SK-N-SH treated with all-trans-retinoic acid at 6 μM for 48 hours (cell line): ENCODE results near the gene TCAIM.
A peak's percentile ranks its signal among the peaks of the same experiment; 100 is the strongest.

Experiments
- ATAC-seq: fragments of 200-7000 bp; cut with Tn5 transposase; 3 replicates; pipeline ENCODE4 v1.9.1; 2020; ENCODE audit warnings: mild to moderate bottlenecking, moderate library complexity
- ARNTL ChIP-seq: fragments of 450-650 bp; formaldehyde crosslinking; IDR thresholded peaks from 2 replicates; pipeline ENCODE4 v1.5.0; 2020; ENCODE audit warnings: low read depth, mild to moderate bottlenecking, moderate library complexity, borderline replicate concordance
- BACH2 ChIP-seq: fragments of 250-450 bp; sonication (Bioruptor Pico); IDR thresholded peaks from 2 replicates; pipeline ENCODE4 v1.9.0; 2021; ENCODE audit warnings: mild to moderate bottlenecking, borderline replicate concordance
- CREB5 ChIP-seq: fragments of 250-450 bp; sonication (Bioruptor Pico); IDR thresholded peaks from 2 replicates; pipeline ENCODE4 v1.5.1; 2020; ENCODE audit warnings: low read depth, mild to moderate bottlenecking, moderate library complexity
- CSDC2 ChIP-seq: fragments of 250-450 bp; sonication (Bioruptor Pico); IDR thresholded peaks from 2 replicates; pipeline ENCODE4 v1.5.0; 2020; ENCODE audit warnings: mild to moderate bottlenecking, moderate library complexity
- GLIS3 ChIP-seq: fragments of 250-450 bp; sonication (Bioruptor Pico); IDR thresholded peaks from 2 replicates; pipeline ENCODE4 v1.5.0; 2020; ENCODE audit warnings: mild to moderate bottlenecking, moderate library complexity
- RARB ChIP-seq: fragments of 250-450 bp; sonication (Bioruptor Pico); IDR thresholded peaks from 2 replicates; pipeline ENCODE4 v1.8.0; 2021; ENCODE audit warnings: mild to moderate bottlenecking, moderate library complexity
- SNAI2 ChIP-seq: fragments of 250-450 bp; sonication (Bioruptor Pico); IDR thresholded peaks from 2 replicates; pipeline ENCODE4 v1.5.0; 2020; ENCODE audit warnings: mild to moderate bottlenecking, moderate library complexity
- TCF4 ChIP-seq: fragments of 250-450 bp; sonication (Bioruptor Pico); IDR thresholded peaks from 2 replicates; pipeline ENCODE4 v1.8.0; 2021; ENCODE audit warnings: mild to moderate bottlenecking, moderate library complexity, borderline replicate concordance
- TOX ChIP-seq: fragments of 250-450 bp; sonication (Bioruptor Pico); IDR thresholded peaks from 2 replicates; pipeline ENCODE4 v1.8.0; 2021; ENCODE audit warnings: mild to moderate bottlenecking, moderate library complexity, borderline replicate concordance
- ZFP3 ChIP-seq: fragments of 250-450 bp; sonication (Bioruptor Pico); IDR thresholded peaks from 2 replicates; pipeline ENCODE4 v1.5.0; 2020; ENCODE audit warnings: mild to moderate bottlenecking, moderate library complexity
- ZNF565 ChIP-seq: fragments of 450-650 bp; formaldehyde crosslinking; conservative IDR thresholded peaks from 2 replicates; pipeline ENCODE4 v1.5.0; 2020; ENCODE audit warnings: low read depth, mild to moderate bottlenecking, moderate library complexity
- ZNF70 ChIP-seq: fragments of 450-650 bp; formaldehyde crosslinking; IDR thresholded peaks from 2 replicates; pipeline ENCODE4 v1.5.0; 2020; ENCODE audit warnings: mild to moderate bottlenecking, moderate library complexity
- ZNF8 ChIP-seq: fragments of 450-650 bp; formaldehyde crosslinking; IDR thresholded peaks from 2 replicates; pipeline ENCODE4 v1.5.0; 2020; ENCODE audit warnings: mild to moderate bottlenecking, moderate library complexity
- TF ChIP-seq, protein P1 (sequence below): fragments of 250-450 bp; sonication (Bioruptor Pico); IDR thresholded peaks from 2 replicates; pipeline ENCODE4 v1.5.1; 2021; ENCODE audit warnings: mild to moderate bottlenecking, moderate library complexity
- TF ChIP-seq, protein P2 (sequence below): fragments of 250-450 bp; sonication (Bioruptor Pico); IDR thresholded peaks from 2 replicates; pipeline ENCODE4 v1.8.0; 2020; ENCODE audit warnings: mild to moderate bottlenecking, moderate library complexity, borderline replicate concordance
- TF ChIP-seq, protein P3 (sequence below): fragments of 250-450 bp; sonication (Bioruptor Pico); IDR thresholded peaks from 2 replicates; pipeline ENCODE4 v1.5.0; 2020; ENCODE audit warnings: mild to moderate bottlenecking, moderate library complexity

Gene TCAIM

DNA sequence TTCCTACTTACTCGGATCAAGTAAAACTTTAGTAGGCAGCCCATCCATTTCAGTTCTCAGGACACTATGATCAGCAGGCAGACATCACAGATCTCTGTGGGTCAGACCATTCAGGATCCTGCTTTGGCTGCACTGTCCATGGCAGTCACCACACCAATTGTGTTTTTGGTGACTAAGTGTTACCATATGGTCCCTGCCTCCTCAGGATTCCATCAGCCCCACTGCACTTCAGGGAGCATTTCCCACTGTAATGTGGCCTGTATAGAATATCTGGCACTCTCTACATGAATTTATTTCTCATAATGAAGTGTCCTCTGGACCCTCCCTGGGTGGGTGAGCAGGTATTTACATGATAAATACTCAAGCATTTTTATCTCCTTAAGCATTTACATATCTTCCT lies 97.6 kb downstream of the TCAIM start:
- TF ChIP-seq BACH2 (CRISPR knock-in tag): no peak
- TF ChIP-seq, all 23 proteins: peak for 0
- ATAC-seq: no peak

DNA sequence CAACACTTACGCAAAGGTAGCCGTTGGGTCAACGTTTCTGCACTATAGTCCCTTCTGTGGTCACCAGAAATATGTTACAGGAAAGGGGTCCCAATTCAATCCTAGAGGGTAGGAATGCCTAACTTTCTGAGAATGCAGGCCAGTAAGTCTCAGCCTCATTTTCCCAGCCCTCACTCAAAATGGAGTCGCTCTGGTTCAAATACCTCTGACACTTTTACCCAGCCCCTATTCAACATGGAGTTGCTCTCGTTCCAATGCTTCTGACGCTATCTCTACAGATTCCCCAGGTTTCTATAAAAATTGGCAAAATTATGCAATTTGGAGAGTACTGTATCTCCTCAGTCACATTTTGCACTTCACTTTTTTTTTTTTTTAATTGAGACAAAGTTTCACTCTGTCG lies 99.2 kb downstream of the TCAIM start:
- ATAC-seq: no peak
- TF ChIP-seq, protein P1, sequence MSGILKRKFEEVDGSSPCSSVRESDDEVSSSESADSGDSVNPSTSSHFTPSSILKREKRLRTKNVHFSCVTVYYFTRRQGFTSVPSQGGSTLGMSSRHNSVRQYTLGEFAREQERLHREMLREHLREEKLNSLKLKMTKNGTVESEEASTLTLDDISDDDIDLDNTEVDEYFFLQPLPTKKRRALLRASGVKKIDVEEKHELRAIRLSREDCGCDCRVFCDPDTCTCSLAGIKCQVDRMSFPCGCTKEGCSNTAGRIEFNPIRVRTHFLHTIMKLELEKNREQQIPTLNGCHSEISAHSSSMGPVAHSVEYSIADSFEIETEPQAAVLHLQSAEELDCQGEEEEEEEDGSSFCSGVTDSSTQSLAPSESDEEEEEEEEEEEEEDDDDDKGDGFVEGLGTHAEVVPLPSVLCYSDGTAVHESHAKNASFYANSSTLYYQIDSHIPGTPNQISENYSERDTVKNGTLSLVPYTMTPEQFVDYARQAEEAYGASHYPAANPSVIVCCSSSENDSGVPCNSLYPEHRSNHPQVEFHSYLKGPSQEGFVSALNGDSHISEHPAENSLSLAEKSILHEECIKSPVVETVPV: 0 out of 2 replicates have a peak, but pooled peaks have one; percentile 33
- TF ChIP-seq, protein P2, sequence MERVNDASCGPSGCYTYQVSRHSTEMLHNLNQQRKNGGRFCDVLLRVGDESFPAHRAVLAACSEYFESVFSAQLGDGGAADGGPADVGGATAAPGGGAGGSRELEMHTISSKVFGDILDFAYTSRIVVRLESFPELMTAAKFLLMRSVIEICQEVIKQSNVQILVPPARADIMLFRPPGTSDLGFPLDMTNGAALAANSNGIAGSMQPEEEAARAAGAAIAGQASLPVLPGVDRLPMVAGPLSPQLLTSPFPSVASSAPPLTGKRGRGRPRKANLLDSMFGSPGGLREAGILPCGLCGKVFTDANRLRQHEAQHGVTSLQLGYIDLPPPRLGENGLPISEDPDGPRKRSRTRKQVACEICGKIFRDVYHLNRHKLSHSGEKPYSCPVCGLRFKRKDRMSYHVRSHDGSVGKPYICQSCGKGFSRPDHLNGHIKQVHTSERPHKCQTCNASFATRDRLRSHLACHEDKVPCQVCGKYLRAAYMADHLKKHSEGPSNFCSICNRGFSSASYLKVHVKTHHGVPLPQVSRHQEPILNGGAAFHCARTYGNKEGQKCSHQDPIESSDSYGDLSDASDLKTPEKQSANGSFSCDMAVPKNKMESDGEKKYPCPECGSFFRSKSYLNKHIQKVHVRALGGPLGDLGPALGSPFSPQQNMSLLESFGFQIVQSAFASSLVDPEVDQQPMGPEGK (CRISPR knock-in tag): no peak
- TF ChIP-seq SNAI2 (CRISPR knock-in tag) (no peak), RARB (CRISPR knock-in tag) (no peak)

DNA sequence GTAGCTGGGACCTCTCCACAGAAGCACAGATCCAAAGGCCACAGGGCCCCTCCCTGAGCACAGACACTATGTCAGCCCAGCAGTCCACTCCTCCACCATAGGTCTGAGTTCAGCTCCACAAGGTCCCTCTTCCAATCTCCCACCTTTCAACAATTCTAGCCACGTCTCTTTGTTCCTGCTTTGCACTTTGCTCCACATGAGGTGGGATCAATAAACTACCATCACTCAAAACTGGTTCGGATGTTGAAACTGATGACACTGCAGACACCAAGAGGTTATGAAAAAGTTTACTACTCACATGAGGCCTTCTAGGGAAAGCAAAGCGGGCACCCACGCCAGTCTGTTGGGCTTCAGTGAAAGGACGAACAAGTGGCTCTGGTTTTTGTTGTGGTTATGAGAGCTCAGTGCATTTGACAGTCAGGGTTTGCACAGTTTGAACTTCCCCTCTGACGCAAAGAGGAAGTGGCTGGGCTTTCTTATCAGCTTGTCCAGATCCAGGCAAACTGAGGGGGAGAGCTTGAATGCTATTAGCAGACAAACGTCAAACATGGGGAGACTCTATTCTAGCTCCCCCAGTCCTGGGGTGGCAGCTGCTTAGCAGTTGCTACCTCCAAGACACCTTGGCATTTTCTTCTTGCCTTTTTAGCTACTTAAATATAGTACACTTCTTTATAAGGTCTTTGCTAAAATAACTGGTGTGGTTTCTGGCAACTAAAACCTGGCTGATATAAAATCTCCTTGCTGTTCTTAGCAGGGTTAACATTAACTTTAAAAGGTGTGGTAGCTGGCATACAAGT lies 101.1 kb downstream of the TCAIM start:
- peak; percentile 97 for ATAC-seq
- 0 out of 2 replicates have a peak, but pooled peaks have one; percentile 24 for TF ChIP-seq ZNF565 (CRISPR knock-in tag)
- peak; percentile 86 for TF ChIP-seq SNAI2 (CRISPR knock-in tag)
- TF ChIP-seq, protein P3, sequence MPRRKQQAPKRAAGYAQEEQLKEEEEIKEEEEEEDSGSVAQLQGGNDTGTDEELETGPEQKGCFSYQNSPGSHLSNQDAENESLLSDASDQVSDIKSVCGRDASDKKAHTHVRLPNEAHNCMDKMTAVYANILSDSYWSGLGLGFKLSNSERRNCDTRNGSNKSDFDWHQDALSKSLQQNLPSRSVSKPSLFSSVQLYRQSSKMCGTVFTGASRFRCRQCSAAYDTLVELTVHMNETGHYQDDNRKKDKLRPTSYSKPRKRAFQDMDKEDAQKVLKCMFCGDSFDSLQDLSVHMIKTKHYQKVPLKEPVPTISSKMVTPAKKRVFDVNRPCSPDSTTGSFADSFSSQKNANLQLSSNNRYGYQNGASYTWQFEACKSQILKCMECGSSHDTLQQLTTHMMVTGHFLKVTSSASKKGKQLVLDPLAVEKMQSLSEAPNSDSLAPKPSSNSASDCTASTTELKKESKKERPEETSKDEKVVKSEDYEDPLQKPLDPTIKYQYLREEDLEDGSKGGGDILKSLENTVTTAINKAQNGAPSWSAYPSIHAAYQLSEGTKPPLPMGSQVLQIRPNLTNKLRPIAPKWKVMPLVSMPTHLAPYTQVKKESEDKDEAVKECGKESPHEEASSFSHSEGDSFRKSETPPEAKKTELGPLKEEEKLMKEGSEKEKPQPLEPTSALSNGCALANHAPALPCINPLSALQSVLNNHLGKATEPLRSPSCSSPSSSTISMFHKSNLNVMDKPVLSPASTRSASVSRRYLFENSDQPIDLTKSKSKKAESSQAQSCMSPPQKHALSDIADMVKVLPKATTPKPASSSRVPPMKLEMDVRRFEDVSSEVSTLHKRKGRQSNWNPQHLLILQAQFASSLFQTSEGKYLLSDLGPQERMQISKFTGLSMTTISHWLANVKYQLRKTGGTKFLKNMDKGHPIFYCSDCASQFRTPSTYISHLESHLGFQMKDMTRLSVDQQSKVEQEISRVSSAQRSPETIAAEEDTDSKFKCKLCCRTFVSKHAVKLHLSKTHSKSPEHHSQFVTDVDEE (CRISPR knock-in tag): peak; percentile 82; the same call in 1 of the 2 replicates
- TF ChIP-seq CSDC2 (CRISPR knock-in tag): no peak
- TF ChIP-seq, protein P2 (CRISPR knock-in tag): peak; percentile 97
- TF ChIP-seq ZNF70: no peak
- no peak for TF ChIP-seq ZNF8 (CRISPR knock-in tag)
- TF ChIP-seq TOX (CRISPR knock-in tag): peak; percentile 39; the same call in 1 of the 2 replicates
- 0 out of 2 replicates have a peak, but pooled peaks have one; percentile 10 for TF ChIP-seq GLIS3 (CRISPR knock-in tag)
- TF ChIP-seq ARNTL (CRISPR knock-in tag): no peak; the same call in 1 of the 2 replicates
- TF ChIP-seq, protein P1: peak; percentile 68; the same call in 1 of the 2 replicates
- TF ChIP-seq CREB5: peak; percentile 63; the same call in 1 of the 2 replicates
- TF ChIP-seq ZFP3 (CRISPR knock-in tag): no peak
- peak; percentile 88 for TF ChIP-seq TCF4 (CRISPR knock-in tag)
